Testis (tissue), 3 donors: ENCODE measurements around the gene MGAT3. TPM values are rescaled to one million over a fixed set of nuclear protein-coding genes. Genes with fewer than 3 reads are reported as not detected.

ENCODE experiments used
- DNase-seq: peaks from one replicate; pipeline ENCODE4 v3.0.0-alpha.2; 2019
- H3K27ac ChIP-seq, 2 donors: fragments of 200-600 bp; sonication (generic); one replicate each; pipeline ENCODE4 v1.5.1; 2019
- H3K27me3 ChIP-seq: fragments of 200-600 bp; sonication (generic); one replicate; pipeline ENCODE4 v1.5.1; 2019
- H3K36me3 ChIP-seq: fragments of 200-600 bp; sonication (generic); one replicate; pipeline ENCODE4 v1.5.1; 2017; ENCODE audit warnings: low read depth; ENCODE audit errors: missing control alignments
- H3K4me1 ChIP-seq: fragments of 200-600 bp; sonication (generic); one replicate; pipeline ENCODE4 v1.5.1; 2019
- H3K4me3 ChIP-seq, 2 donors: fragments of 200-600 bp; sonication (generic); one replicate each; pipeline ENCODE4 v1.5.1; 2017 to 2019
- H3K9me3 ChIP-seq: fragments of 200-600 bp; sonication (generic); one replicate; pipeline ENCODE4 v1.5.1; 2017
- POLR2A ChIP-seq: fragments of 450-650 bp; IDR thresholded peaks from one replicate; pipeline ENCODE4 v1.6.1; 2017; ENCODE audit warnings: antibody characterized with exemption, mild to moderate bottlenecking, moderate library complexity
- WGBS, 2 donors: methylation state at CpG; one replicate each; pipeline ENCODE4 v1.1.5; 2018; 5-methylcytosine and 5-hydroxymethylcytosine counted together
- intact Hi-C: fragments of 100-400 bp; cut with DNase I; formaldehyde crosslinking; loops from one replicate; pipeline ENCODE4 v1.15.1; 2023; ENCODE audit warnings: low total_unique reads
- polyA plus RNA-seq: library from polyadenylated mRNA; stranded (reverse); fragments of 350-450 nt; fragmentation: Illumina TruSeq; extraction: RNeasy Lipid Tissue Mini Kit (QIAGEN cat#74804); gene quantifications from one replicate; pipeline ENCODE4 v1.2.3, GENCODE V29; 2014; ENCODE audit warnings: low read depth, low replicate concordance; ENCODE audit not compliant: insufficient read depth
- total RNA-seq, 2 donors: library from RNA; depleted of rRNA; stranded (reverse); fragments of >200 nt; gene quantifications; one replicate each; pipeline ENCODE4 v1.2.3, GENCODE V29; 2016
- TF ChIP-seq, protein P1 (sequence below), 3 experiments: fragments of 450-650 bp in 2 of 3; fragments of 200-600 bp in 1 of 3; sonication (generic) in 1 of 3; IDR thresholded peaks; one replicate each; pipeline ENCODE4 v1.5.1; 2016 to 2019; ENCODE audit warnings: antibody characterized with exemption in 3 of 3, mild to moderate bottlenecking in 2 of 3, moderate library complexity in 1 of 3

Gene MGAT3
- total and polyA plus RNA-seq, 3 donors from 2014 or later = 4.6 to 9.7 (median 6.4) TPM

DNA sequence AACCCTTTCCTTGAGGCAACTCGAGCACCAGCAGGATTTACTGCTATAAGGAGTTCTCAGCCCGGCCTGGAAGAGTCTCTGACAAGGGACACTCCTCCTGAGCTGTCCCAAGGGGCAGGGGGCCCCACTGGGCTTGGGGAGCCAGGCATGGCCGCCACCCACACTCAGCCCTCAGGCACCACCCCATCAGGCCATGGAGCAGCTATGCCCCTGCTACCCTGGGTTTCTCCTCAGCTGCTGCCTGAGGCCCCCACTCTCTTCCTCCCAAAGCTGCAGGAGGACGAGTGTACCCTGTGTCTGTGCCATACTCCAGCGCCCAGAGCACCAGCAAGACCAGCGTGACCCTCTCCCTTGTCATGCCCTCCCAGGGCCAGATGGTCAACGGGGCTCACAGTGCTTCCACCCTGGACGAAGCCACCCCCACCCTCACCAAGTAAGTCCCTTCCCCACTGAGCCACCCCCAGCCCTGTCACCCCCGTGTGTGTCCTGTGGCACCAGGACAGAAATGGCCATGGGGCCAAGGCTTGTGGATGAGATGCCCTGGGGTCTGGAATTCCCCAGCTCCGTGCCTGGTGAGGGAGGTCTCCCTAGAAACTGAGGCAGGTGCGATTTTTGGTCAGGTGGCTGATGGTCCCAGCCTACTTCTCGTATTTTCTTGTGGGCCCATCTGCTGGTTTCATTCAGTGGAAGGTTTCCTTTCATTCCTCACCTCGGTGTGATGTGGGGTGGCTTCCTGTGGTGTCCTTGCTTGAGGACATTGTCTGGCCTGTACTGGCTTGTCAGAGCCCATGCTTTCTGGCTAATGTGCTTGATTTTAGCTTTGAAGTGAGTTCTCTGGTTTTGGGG, 28.8 kb upstream of the MGAT3 start:
- H3K27me3 ChIP-seq = no peaks in the 10 kb centered on the region
- H3K36me3 ChIP-seq = peaks cover 7% of the 10 kb centered on the region
- no peak for DNase-seq
- no peak overlapping the region for H3K27ac ChIP-seq
- TF ChIP-seq, protein P1, sequence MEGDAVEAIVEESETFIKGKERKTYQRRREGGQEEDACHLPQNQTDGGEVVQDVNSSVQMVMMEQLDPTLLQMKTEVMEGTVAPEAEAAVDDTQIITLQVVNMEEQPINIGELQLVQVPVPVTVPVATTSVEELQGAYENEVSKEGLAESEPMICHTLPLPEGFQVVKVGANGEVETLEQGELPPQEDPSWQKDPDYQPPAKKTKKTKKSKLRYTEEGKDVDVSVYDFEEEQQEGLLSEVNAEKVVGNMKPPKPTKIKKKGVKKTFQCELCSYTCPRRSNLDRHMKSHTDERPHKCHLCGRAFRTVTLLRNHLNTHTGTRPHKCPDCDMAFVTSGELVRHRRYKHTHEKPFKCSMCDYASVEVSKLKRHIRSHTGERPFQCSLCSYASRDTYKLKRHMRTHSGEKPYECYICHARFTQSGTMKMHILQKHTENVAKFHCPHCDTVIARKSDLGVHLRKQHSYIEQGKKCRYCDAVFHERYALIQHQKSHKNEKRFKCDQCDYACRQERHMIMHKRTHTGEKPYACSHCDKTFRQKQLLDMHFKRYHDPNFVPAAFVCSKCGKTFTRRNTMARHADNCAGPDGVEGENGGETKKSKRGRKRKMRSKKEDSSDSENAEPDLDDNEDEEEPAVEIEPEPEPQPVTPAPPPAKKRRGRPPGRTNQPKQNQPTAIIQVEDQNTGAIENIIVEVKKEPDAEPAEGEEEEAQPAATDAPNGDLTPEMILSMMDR (IDR thresholded peaks at IDR 0.05) = no peak
- no peak for TF ChIP-seq POLR2A
- intact Hi-C loops = no loop called here
- peaks cover 11% of the 10 kb centered on the region for H3K4me1 ChIP-seq
- no peak overlapping the region for H3K4me3 ChIP-seq
- 86% methylated on average over 9 to 12 of the region's 13 CpGs for WGBS, 2 donors
- H3K9me3 ChIP-seq = no peaks in the 10 kb centered on the region

DNA sequence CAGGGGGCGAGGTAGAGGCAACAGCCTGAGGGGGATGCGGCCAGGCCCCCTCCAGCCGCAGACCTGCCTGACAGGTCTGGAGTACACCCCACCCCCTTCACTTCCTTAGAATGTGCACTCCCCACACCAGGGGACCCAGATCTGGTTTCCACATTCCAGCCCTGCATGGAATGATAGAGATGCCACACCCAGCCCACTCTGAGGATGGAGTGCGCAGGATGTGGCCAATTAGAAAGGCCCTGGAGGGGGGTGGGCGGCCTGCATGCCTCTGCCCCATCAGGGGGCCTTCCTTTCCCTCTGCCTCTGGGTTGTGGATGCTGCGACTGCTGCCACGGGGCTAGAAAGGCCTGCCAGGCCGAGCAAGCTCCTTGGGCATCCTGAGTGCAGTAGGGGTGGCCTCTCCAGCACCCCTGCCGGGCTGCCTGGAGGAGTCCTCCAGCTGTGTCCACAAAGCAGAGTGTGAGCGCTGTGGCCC, 28.2 kb upstream of the MGAT3 start:
- Histone ChIP-seq H3K27me3 (no peaks in the 10 kb centered on the region), H3K36me3 (peaks cover 7% of the 10 kb centered on the region), H3K4me1 (peaks cover 11% of the 10 kb centered on the region), H3K27ac (no peak overlapping the region), H3K9me3 (no peaks in the 10 kb centered on the region), H3K4me3 (no peak overlapping the region)
- intact Hi-C loops = no loop called here
- no peak for DNase-seq
- TF ChIP-seq, protein P1 (IDR thresholded peaks at IDR 0.05) = no peak
- TF ChIP-seq POLR2A = no peak
- whole genome bisulfite sequencing, 2 donors = 85 to 100% methylated on average over 5 to 10 of the region's 10 CpGs

DNA sequence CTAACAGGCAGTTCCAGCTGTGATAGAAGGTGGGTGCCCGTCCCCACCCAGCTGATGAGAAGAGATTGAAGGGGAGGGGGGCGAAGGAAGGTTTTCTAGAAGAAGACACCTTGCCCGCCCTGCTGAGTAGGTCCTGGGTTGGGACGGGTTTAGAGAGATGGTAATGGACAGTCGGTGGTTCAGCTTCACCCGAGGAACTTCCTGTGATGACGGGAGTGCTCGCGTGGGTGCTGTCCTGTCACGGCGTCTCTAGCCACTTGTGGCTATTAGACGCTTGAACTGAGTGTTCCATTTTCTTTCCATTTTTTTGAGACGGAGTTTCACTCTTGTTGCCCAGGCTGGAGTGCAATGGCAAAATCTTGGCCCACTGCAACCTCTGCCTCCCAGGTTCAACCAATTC, 27.6 kb upstream of the MGAT3 start:
- H3K4me1 ChIP-seq = peaks cover 11% of the 10 kb centered on the region
- no peak for TF ChIP-seq POLR2A
- TF ChIP-seq, protein P1 (IDR thresholded peaks at IDR 0.05) = no peak
- H3K36me3 ChIP-seq = peaks cover 7% of the 10 kb centered on the region
- intact Hi-C loops = no loop called here
- no peaks in the 10 kb centered on the region for H3K27me3 ChIP-seq
- H3K27ac ChIP-seq = no peak overlapping the region
- WGBS, 2 donors = 90 to 96% methylated on average over 13 of the region's 13 CpGs
- no peak for DNase-seq
- H3K4me3 ChIP-seq = no peak overlapping the region
- no peaks in the 10 kb centered on the region for H3K9me3 ChIP-seq

DNA sequence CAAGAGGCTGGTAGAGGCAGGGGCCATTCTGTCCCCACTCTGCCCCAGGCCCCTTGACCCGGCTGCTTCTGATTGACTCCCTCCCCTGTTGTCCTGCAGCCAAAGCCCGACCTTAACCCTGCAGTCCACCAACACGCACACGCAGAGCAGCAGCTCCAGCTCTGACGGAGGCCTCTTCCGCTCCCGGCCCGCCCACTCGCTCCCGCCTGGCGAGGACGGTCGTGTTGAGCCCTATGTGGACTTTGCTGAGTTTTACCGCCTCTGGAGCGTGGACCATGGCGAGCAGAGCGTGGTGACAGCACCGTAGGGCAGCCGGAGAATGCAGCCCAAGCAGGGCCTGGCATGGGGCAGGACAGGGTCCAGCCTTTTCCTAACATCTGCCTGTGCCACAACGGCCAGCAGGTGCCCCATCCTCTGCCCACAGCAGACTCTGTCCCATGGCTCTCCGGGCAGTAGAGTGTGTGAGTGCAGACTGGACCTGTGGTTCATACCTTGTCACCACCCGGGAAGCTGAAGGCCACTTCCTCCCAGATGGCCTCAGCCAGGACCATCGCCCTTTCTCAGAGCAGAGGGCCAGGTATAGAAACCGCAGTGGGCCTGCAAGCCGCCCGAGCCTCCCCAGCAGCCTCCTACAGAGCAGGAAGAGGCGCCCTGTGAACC, 26.8 kb upstream of the MGAT3 start:
- intact Hi-C loops = no loop called here
- Histone ChIP-seq H3K36me3 (peaks cover 7% of the 10 kb centered on the region), H3K9me3 (no peaks in the 10 kb centered on the region), H3K4me1 (peaks cover 11% of the 10 kb centered on the region), H3K4me3 (no peak overlapping the region), H3K27me3 (no peaks in the 10 kb centered on the region), H3K27ac (no peak overlapping the region)
- no peak for TF ChIP-seq POLR2A
- TF ChIP-seq, protein P1 (IDR thresholded peaks at IDR 0.05) = no peak
- 75% methylated on average over 12 to 27 of the region's 27 CpGs for WGBS, 2 donors
- DNase-seq = no peak
